ENCODE measurements around the gene MUC12.

The MUC12 gene

DNA sequence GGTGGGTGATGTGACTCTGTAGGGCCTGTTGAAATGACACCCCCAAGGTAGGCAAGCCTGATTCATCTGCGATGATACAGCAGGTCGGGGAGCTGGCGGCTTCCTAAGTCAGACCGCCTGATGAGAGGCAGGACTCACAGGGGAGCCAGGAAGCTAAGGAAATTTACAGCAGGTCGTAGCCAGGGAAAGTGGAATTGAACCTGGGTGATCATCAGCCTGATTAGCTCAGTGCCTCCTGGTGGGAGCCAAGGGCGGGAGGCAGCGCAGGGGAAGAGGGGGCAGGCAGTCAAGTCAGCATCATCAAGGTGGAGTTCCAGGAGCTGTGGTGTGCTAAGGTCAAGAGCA, 97.4 kb downstream of the MUC12 start:
- H3K27ac ChIP-seq: no peak overlapping the region
- TF ChIP-seq CTCF (IDR thresholded peaks at IDR 0.05): no peak
- TF ChIP-seq ZFX (IDR thresholded peaks at IDR 0.05; ENCODE audit: borderline replicate concordance): no peak

GRCh38 chr7:101068401-101068800, 99.0 kb downstream of the MUC12 start:
- TF ChIP-seq CTCF (IDR thresholded peaks at IDR 0.05): no peak
- no peak for TF ChIP-seq ZFX (IDR thresholded peaks at IDR 0.05; ENCODE audit: borderline replicate concordance)
- H3K27ac ChIP-seq: no peak overlapping the region

Measured in 22Rv1 (cell line).